Non-pigmented ciliary epithelial cell (primary cell): Measurements from ENCODE around the gene UCN.
"Not testable (repeated sequence)": the region's sequence is repeated elsewhere in the genome, so short reads cannot be mapped to it uniquely, and the experiment has no call there.

Experiments
- DNase-seq: peaks from one replicate; pipeline ENCODE4 v3.0.0-alpha.2; 2010; ENCODE audit warnings: low read depth

The UCN gene

GRCh38 chr2:27282892-27283291, 25.4 kb downstream of the UCN start:
- no peak for DNase-seq

DNA sequence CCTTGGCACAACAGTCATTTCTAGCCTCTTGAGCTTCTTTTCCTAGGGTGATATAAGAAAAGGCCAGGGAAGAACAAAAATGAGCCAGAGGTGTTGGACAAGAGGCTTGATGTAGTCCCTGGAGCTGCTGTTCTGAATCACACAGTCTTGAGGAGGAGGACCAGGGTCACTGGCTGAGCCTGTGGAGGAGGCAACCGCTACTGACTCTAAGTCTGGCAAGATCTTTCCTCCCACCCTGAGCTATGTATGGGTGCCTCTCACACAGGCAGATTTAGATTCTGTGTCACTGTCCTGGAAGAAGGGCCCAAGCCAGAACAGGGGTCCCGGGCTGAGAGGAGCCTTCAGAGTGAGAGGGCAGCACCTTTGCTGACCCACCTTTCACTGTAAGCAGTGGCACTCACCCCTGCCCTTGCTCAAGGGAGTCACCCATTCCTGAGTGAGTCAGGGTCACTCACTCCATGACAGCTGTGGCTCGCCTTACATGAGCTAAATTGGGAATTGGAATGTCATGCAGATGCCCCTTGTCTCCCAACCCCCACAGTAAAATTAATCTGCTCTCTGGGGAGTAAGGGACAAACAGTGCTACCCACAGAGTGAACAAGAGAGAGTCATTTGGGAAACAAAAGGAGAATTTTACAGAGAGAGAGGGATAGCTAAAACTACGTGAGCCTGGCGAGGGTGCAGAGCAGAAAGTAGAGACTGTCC, 26.2 kb downstream of the UCN start, which contains the start of gene TRIM54:
Gene TRIM54 (plus strand): TSS at position 575 of the 705 bp plus-strand sequence. CDS start 303 bp downstream, outside the sequence.
- no peak for DNase-seq

GRCh38 chr2:27281442-27281841, 26.8 kb downstream of the UCN start:
- DNase-seq = no peak

GRCh38 chr2:27280826-27281225, 27.4 kb downstream of the UCN start:
- DNase-seq = no peak

DNA sequence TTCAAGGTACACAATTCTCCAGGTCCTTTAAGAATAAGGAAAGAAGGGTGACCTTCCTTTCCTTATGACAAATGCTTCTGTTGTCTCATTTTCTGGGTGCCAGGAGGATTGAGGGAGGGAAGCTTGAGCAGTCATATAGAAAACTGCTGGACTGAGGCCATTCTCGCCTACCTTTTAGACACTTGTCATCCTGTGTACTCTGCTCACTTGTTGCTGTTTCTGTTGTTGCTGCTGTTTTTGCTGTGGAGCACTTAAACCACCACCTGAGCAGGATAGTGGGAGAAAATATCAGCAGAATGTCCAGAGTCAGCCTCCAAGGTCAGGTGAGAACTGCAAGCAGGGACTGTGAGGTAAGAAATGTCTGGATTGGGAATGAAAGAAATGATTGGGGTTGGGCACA, 30.2 kb downstream of the UCN start:
- no peak for DNase-seq

DNA sequence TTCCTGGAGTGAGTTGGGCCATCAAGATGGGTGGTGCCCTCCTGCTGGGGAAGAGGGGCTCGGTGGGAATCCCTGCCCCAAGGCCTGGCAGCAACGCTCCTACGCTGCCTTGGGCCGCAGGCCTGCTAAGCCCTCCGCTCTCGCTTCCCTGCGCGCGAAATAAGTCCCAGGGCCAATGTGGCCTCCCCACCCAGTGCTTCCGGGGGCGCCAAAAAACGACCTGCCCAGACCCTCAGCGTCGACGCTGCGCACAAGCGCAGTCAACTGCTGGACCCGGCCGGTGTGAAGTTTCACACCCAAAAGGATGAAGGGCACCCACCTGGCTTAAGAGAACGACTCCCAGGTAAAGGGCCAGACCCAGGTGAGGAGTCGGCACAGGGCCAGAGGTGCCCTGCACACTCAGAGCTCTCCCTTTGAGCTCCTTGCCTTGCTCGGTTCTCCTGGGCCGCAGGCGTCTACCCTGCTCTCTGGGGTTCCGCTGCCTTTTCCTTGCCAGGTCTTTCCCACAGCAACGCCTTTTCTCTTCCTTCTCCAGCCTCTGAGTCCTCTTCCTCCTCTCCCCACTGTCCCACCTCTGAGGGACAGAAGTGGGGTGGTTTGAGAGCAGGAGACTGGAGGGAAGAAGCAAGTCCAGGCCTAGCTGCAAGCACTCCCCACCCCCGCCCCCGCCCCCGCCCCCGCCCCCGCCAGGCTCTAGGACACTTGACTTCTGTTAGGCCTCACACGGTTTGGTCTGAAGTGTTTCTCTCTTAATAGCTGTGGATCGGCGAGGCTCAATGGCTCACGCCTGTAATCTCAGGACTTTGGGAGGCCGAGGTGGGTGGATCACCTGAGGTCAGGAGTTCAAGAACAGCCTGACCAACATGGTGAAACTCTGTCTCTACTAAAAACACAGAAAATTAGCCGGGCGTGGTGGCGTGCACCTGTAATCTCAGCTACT, 32.8 kb downstream of the UCN start, which contains the start of gene DNAJC5G:
Gene DNAJC5G (plus strand): TSS at position 223 of the 940 bp plus-strand sequence. CDS start 1,296 bp downstream, outside the sequence.
- DNase-seq = no peak

DNA sequence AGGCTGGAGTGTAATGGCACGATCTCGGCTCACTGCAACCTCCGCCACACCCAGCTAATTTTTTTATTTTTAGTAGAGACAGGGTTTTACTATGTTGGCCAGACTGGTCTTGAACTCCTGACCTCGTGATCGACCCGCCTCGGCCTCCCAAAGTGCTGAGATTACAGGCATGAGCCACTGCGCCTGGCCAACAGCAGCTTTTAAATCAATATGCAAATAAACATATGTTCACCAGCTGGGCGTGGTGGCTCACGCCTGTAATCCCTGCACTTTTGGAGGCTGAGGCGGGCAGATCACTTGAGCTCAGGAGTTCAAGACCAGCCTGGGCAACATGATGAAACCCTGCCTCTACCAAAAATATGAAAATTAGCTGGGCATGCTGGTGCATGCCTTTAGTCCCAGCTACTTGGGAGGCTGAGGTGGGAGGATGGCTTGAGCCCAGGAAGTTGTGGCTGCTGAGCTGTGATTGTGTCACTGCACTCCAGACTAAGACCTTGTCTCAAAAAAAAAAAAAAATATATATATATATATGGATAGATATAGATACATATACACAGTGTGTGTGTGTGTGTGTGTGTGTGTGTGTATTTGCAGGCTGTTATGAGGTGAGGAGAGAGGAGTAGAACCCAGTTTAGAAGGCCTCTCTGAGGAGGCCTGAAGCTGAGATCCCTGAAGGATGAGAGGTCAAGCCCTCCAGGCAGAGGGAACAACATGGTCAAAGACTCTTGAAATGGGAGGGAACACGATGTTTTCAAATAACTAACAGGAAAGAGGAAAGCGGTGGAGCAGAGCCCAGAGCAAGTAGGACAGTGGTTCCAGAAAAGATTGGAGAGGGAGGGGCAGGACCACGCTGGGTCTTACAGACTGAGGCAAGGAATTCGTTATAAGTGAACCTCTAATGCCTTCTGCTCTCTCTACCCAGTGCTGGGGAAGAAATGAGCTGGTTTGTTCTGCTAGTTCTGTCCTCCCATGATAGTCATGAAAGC, 35.4 kb downstream of the UCN start:
- DNase-seq = not testable (repeated sequence)

- no peak for DNase-seq
Measured at GRCh38 chr2:27271631-27272340, 36.5 kb downstream of the UCN start.

DNA sequence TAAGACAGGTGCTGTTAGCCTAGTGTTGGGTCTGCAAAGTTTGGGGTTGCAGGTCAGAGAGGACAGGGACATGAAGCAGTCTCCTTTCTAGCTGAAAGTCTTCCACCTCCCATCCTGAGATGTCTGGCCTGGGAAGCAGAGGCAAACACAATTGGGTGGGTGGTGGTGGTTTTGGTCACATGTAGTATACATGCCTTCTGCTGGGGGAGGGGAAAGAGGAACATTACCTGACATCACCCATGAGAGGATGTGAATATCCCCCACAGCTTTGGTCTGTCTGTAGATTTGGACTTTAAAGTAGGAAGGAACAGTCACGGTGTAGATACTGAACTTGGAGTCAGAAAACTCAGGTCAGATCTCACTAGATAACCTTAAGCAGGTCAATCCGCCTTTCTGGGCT, 37.6 kb downstream of the UCN start:
- DNase-seq = no peak

- DNase-seq = no peak
Measured at GRCh38 chr2:27270131-27270530, 38.1 kb downstream of the UCN start.

DNA sequence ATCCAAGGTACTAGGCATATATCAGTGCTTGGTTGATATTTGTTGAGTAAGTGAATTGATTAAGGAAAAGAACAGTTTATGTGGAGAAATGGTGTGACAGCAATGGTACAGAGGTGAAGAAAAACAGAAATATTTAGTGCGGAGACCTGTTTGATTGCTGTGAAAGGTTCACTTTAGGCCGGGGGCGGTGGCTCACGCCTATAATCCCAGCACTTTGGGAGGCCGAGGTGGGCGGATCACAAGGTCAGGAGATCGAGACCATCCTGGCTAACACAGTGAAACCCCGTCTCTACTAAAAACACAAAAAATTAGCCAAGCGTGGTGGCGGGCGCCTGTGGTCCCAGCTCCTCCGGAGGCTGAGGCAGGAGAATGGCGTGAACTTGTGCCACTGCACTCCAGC, 39.9 kb downstream of the UCN start:
- DNase-seq = not testable (repeated sequence)

GRCh38 chr2:27265536-27265870, 42.7 kb downstream of the UCN start:
- no peak for DNase-seq

DNA sequence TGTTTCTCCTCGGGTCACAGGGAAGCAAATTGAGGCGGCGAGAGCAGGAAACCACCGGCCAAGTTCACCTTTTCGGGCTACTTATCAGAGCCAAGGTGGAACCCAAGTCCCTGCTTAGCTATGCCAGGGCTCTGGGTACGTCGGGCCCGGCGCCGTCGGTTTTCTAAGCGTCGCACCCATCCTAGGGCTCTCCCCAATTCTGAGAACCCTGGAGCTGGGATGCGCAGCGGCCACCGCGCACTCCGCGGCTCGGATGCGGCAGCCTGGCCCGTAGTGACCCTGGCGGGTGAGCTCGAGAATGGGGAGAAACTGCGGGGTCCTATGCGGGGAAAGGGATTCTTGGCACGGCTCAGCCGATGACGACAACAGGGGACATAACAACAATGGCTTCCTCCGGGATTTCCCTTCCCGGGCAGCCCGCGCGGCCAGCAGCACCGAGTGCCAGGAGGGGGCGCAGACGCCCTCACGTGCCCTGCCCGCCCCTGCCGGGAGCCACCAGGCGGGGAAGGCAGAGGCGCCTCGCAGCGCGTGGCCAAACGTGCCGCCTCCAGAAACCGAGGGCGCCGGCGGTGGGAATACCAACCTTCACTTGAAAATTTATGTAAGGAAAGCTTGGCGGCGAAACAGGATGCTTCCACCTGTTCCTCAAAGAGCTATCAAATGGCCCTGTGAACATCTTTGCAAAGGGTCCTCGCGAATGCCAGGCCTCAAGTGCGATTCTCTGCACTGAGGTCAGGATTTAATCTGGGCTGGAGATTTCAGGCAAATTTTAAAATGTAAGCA, 43.3 kb downstream of the UCN start:
- no peak for DNase-seq

DNA sequence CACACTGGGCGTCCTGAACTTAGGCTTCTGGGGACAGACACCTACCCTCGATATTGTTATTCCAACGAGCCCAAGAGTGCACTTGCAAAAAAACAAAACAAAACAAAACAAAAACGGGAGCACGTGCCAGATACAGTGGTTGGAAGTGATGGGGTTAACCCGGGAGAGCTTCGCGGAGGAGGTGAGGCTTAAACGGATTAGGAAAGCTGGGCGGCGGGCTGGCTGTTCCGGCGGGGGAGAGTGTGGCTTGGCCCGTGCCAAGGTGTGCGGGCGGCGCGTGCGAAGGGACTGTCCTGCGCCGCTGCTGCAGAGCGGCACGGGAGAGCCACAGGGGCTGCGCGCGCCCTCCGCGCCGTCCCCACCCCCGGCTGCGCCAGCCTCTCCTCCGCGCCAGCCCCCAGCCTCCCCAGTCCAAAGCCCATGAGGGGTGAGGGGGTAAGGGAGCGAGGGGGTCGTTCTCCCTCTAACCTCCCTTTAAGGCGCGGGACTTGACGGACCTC, 43.9 kb downstream of the UCN start:
- DNase-seq = no peak

GRCh38 chr2:27263287-27264252, 44.7 kb downstream of the UCN start:
- no peak for DNase-seq

DNA sequence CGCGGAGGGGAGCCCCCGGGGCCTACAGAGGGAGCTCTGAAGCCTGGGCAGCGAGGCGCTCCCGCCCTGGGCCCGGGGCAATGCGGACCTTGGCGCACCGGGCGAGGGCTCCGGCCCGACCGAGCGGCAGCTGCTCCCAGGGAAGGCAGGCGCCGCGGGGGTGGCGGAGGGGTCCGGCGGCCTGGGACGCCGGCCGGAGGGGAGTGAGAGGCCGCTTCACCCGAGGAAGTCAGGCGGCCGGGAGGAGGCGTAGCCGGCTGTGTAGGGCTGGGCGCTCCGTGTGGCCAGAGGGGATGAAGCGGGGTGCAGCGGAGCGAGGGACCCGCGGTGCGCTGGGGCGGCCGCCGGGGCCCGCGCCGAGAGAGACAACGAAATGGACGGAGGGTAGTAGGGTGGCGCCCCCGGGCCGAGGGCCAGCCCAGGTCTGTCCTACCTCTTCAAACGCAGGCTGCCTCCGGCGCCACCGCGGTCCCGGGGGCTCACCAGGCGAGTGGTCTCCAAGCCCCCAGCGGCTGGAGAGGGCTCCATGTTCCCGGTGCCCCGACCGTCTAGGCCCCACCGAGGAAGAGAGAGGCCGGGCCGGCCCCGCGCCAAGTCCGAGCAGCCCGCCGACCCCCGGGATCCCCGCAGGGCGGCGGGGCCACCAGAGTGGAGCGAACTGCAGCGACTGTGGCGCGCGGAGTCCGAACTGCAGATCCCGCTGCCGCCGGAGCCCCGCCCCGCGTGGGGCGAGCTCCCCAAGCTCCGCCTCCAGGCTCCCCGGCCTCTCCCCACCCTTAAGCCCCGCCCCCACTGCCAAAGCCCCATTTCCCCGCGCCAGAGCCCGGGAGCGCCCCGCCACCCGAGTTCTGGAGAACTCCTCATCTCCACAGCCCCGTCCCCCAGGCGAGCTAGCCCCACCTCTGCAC, 45.6 kb downstream of the UCN start, which contains the start of gene SLC30A3:
Gene SLC30A3 (minus strand): TSS at position 669 of the 908 bp plus-strand sequence. CDS start 141 bp downstream, at position 528.
- DNase-seq = no peak

DNA sequence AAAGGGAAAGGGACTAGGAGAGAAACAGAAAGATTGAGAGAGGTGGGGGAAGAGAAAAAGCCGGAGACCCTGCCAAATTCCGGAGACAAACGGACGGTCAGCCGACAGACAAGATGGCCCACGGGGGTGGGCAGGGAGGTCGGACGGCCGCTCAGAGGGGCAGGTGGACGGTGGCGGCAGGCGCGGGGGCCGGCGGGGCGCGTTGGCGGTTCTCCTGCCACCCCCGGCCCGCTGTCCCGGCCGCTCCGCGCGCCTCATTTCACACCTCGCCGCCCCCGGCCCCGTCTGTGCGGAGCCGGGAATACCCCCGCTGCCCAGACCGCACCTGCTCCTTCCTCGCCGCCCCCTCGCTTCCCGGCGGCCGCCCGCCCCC, 46.3 kb downstream of the UCN start:
- DNase-seq = no peak
